HG02884 (cell line): Measurements from ENCODE around the gene DHRS7B.
A peak's percentile ranks its signal among the peaks of the same experiment; 100 is the strongest.

Experiments used
- ATAC-seq: cut with Tn5 transposase; IDR thresholded peaks from one replicate; pipeline ENCODE4 v1.9.1; 2021; ENCODE audit warnings: mild to moderate bottlenecking, moderate library complexity; ENCODE audit not compliant: unreplicated experiment

Gene DHRS7B

GRCh38 chr17:21149621-21150020 lies 22.9 kb downstream of the DHRS7B start:
- no peak for ATAC-seq

- no peak for ATAC-seq
These were observed 26.0 kb downstream of the DHRS7B start for GRCh38 chr17:21152731-21153130.

GRCh38 chr17:21157586-21158370 lies 31.0 kb downstream of the DHRS7B start:
- ATAC-seq, result no peak

DNA sequence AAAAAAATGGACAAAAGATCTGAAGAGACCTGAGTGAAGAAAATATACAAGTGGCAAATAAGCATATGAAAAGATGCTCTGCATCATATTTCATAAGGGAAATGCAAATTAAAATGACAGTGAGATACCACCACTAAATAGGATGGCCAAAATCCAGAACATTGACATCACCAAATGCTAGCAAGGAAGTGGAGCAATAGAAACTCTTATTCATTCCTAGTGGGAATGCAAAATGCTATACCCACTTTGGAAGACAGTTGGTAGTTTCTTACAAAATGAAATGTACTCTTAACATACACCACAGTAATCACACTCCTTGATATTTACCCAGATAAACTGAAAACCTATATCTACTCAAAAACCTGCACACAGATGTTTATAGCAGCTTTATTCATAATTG lies 33.6 kb downstream of the DHRS7B start:
- ATAC-seq, result no peak

DNA sequence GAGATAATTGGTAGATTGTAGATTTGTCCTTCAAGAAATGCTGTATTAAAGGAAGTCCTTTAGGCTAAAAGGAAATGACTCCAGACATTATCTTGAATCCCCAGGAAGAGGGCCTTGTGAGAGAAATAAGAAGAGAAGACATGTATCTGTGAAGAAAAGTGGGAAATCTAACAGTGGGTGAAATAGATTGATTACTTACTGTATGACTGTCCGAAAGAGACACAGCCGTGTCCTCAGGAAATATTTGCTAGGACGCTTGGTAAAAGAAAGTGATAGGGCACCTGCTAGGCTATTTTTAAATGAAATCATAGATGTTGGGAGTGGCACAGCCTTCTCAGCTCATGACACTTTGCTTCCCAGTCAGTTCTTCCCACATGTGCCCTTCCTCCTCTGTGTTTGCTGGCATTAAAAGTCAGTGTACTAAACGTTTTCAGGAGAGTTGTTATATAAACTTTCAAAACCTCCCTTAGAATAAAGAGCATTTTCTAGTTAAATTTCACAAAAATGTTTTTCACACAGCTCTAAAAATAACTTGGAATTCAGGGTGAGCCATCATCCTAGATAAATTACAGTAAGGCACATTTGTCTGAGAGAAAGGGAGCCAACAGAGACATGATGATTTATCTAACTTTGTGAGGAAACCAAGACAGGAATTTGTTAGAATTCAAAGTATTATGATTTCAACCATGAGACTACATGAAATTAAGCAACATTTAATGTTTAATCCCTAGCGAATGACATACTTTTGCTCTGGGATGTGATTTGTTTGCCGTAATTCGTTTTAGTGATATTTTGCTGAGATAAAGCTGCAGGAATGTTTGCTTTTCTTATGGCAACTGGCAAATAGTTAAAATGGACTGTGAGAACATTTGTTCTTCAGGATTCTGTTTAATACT lies 35.0 kb downstream of the DHRS7B start:
- no peak for ATAC-seq

DNA sequence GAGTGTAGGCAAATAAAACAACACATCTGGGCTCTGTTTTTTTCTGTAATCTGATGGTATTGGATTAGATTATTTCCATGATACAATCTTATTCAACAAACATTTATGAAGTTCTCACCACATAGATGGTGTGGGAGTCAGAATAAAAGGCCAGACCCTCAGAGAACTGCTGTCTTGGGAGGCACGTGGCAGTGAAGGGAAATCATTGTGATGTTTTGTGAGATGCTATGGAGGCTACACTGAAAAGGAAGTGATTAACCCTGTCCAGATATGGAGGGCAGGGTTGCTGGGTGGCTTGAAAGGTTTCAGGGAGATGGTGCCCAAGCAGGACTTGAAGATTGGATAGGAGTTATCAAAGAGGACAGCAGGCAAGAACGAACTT lies 35.6 kb downstream of the DHRS7B start:
- ATAC-seq, result no peak

DNA sequence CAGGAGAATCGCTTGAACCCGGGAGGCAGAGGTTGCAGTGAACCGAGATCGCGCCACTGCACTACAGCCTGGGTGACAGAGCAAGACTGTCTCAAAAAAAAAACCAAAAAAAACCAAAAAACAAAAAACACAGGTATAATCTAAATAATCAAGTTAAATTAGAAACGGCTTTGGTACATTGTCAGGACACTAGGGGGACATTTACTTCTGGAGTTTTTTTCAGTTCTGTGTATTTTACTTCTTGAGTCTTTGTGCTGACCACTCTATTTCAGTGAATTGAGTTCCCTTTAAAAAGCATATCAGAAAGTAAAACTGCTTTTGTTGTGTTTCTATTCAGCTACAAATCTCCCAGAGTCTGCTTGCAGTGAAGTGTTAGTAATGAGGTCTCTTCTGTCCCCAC lies 36.3 kb downstream of the DHRS7B start:
- ATAC-seq, result no peak

- no peak for ATAC-seq
These were observed 37.5 kb downstream of the DHRS7B start for GRCh38 chr17:21164216-21164615.

DNA sequence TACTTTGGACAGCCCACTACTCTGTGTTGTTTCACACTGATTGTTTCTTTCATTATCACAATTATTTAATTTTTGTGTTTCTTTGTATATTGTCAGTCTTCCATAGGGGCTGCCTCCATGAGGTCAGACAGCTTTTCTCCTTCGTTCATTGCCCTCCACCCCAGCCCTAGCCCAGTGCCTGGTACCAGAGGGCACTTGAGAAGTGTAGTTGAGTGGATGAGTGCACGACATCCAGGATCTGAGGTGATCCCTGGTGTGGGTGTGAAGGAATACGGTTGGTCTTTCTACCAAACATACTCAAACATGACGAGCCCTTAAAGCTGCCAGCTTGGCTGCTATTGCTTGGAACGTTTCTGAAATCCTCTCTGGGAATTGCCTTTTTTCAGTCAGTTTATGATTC lies 37.9 kb downstream of the DHRS7B start:
- ATAC-seq, result no peak

DNA sequence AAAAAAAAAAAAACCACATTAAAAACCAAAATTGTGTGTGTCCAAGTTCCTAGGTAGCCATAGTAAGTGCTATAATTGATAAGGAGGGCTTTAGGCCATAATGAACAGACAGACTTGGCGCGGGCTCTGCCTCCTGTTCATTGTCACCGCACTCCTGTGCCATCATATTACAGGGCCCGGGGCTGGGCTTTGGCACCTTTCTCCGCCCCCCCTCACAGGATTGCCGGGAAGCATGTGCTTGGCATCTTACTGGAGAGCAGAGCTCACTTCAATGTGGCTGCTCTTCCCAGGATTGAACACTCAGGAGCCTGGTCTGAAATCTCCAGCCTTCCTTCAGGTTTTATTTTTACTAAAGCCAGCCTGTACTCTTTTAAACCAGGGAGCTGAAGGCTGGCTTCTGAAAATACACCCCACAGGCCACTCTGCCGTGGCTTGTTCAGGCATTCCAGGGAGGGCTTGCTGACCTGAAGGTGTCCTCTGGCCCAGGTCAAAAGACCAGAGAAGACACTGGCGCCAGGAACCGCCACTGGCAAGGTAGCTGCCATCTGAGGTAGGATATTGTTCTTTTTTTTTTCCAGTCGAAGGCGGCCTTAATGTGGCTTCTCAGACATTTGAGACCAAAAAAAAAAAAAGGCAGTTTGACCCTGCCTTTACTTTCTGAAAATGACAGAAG lies 39.3 kb downstream of the DHRS7B start:
- no peak for ATAC-seq

- no peak for ATAC-seq
These were observed 39.9 kb downstream of the DHRS7B start for GRCh38 chr17:21166595-21167210.

GRCh38 chr17:21167303-21167702 lies 40.5 kb downstream of the DHRS7B start:
- no peak for ATAC-seq

- ATAC-seq, result no peak
These were observed 41.7 kb downstream of the DHRS7B start for GRCh38 chr17:21168555-21168865.

DNA sequence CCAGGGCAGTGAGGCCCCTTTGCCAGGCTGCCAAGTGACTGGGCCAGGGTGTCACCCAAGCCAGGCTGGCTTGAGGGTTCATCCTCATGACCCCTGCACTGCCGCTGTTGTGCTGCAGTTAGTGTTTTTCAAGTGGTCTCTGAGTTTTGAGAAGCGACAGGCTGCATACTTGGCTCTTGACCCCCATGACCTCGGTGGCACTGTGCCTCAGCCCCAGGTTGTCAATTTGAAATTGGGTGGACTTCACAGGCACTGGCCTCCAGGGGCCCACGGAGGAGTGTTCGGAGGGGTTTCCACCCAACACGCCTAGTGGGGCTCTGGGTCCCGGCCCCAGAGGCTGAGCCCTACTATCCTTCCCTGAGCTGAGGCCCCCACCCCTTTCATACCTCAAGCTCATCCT lies 42.7 kb downstream of the DHRS7B start:
- no peak for ATAC-seq

DNA sequence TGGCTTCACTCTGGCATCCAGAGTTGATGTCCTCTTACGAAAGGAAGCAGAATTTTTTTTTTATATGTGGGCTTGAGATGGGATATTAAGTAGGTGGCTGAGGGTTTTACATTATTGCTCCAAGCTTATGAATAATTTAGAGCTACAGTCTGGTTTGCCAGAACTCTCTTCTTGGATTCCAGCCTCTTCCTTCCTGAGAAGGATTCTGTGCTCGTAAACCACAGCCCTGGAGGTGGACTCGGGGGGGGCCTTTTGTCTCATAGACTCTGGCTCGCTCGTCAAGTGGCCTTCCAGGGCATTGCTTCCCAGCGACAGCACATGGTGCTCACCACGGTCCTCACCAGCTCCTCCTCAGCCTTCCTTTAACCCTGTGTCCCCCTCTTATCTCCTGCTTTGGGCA lies 44.0 kb downstream of the DHRS7B start:
- no peak for ATAC-seq

DNA sequence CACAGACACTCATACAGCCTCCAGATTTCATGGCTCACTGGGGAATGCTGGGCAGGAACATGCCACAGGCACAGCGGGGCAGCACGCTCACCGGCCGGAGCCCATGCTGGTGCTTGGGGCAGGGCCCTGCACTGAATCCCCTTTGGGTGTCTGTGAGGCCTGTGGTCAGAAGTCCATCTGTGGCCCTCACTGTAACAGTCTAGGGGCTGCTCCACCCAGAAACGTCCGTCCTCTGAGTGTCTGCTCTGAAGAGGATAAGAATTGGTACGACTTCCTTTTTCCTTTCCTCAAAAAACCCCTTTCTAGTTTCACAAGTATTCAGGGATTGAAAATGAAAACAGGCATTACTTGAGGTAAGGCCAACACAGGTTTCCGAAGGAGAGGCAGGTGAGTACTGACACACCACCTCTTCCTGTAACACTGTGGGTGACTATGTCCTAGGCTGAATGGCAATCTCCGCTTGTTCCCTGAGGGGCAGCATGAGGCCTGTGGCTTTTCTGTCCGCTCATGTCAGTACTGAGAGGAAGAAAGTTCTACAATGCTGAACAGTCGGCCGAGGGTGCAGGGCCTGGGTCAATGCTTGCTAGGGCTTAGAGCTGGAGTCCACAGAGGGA lies 44.7 kb downstream of the DHRS7B start:
- peak; percentile 77 for ATAC-seq

- no peak for ATAC-seq
These were observed 45.3 kb downstream of the DHRS7B start for GRCh38 chr17:21171970-21172510.

DNA sequence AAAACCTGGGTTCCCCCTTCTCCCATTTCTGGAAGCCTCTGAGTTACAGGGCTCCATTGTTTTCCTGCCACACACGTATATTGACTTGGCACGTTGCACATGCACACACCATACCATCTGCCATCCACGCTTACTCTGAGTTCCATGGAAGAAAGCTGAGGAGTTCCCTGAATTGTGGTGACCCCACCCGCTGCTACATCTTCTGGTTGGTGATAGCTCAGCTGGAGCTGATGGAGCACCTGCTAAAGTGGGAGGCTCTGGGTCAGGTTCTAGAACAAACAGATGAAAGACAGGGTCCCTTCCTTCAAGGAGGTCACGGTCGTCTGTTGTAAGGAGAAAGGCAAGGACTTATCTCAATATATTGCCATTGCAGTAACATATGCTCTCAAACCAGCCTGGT lies 46.1 kb downstream of the DHRS7B start:
- no peak for ATAC-seq

DNA sequence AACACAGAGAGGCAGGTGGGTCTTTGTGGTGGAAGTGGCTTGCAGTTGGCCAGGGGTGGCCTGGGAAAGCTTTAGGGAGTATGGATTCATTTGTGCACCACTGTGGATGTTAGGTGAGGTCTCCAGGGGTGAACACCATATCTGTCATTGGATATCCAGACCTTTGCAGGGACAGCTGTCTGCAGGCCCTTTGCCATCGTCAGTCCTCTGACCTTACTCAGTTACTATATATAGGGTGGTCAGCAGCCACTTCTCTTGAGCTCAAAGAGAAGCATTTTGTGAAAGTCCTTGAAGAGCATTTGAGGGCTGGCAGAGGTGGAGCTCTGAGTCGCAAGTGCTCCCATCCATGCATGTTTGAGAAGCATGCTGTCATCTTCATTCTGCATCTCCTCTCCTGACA lies 46.8 kb downstream of the DHRS7B start:
- ATAC-seq, result no peak

DNA sequence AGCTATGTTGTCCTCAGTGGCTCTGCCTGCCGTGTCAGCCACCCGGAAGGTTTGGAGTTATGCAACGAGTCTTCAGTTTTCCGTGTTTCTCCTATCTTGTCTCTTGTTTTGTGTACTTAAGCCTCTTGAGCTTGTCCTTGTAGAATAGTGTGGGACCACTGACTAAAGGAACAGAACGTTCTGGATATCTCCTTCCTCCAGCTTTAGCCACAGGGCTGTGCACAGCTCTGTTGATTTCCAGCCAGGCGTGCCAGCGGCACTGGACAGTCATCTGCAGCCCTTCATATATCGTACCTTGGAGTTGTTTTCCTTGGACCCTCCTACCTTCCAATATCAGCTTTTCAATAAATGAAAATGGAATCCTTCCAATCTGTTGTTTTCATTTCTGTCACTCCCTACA lies 47.4 kb downstream of the DHRS7B start:
- ATAC-seq, result no peak

DNA sequence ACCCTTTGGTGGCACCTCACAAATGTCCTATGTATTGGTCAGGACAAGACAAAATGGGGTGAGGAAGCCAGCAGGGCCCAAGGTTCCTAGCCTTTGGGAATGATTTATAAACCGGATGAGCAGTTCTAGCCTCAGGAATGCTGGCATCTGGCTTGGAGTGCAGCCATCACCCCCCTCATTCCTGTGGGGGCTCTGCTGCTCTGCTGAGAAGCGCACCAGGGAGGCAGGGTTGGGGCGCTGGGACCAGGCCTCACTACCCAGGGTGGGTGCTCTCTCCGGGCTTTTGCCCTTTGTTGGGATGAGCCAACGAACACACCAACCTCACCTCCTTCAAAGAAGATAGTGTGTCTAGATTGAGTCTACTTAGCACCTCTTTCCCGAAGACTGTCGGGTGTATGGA lies 47.9 kb downstream of the DHRS7B start:
- no peak for ATAC-seq
